RWPE1 (cell line): Measurements from ENCODE around the gene UNC13A.

Experiments
- CTCF ChIA-PET: fragments of 350-600 bp; sonication (Branson Sonifier 250); formaldehyde crosslinking; extraction: SDS; loops from one replicate; lab custom pipeline; 2021; lab: Yijun Ruan, JAX
- POLR2A ChIA-PET: fragments of 400-600 bp; formaldehyde crosslinking; extraction: SDS; loops from one replicate; lab custom pipeline; 2020; ENCODE audit warnings: antibody characterized with exemption; ENCODE audit not compliant: low non-redundant PET; lab: Yijun Ruan, JAX
- DNase-seq: peaks from one replicate; pipeline ENCODE4 v3.0.0; 2012; ENCODE audit warnings: low spot score
- H3K27ac ChIP-seq: fragments of 450-650 bp; 2 replicates; pipeline ENCODE4 v1.5.1; 2017
- CTCF ChIP-seq: fragments of 450-650 bp; conservative IDR thresholded peaks from 2 replicates; pipeline ENCODE4 v1.5.1; 2017; ENCODE audit warnings: low read depth, mild to moderate bottlenecking

UNC13A gene

GRCh38 chr19:17605761-17606589, 82.2 kb downstream of the UNC13A start:
- H3K27ac ChIP-seq: peak overlapping the region; percentile 90
- ChIA-PET CTCF (interaction anchor here (0.5 to 1.2 kb wide), 11 partner anchors 16 to 326 kb away, joined by 3 to 8 read pairs (median 3); partner anchors contain the start of gene RPL18A), POLR2A (interaction anchor here (0.5 to 1.2 kb wide), 4 partner anchors 27 to 161 kb away, joined by 3 to 4 read pairs (median 3); partner anchors contain the start of gene MAP1S)
- peak; percentile 97 for DNase-seq
- peak; percentile 67 for TF ChIP-seq CTCF

DNA sequence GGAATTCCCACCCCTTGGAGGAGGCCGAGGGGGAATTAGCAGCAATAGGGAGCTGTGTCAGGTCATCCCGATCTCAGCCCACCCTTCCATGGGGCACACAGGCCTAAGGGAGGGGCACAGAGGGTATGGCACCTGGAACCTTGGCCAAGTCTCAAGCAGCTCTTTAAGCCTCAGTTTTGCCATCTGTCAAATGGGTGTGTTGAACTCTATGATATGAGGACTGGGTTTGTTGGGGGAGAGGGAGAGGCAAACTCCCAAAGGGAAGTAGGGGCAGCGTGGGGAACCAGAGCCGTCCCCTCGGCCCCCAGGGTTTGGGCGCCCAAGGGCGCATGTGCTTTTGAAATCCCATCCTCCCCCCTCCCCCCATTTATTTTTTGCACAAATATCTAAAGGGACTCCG, 83.0 kb downstream of the UNC13A start:
- TF ChIP-seq CTCF: no peak
- ChIA-PET POLR2A (interaction anchor here (0.7 to 1.2 kb wide), 3 partner anchors 72 to 161 kb away, joined by 3 to 4 read pairs (median 3); partner anchors contain the start of gene MAP1S), CTCF (interaction anchor here (0.7 kb wide), 1 partner anchor 179 kb away, joined by 3 read pairs; no protein-coding TSS in a partner anchor)
- DNase-seq: no peak
- peak overlapping the region; percentile 90 for H3K27ac ChIP-seq

DNA sequence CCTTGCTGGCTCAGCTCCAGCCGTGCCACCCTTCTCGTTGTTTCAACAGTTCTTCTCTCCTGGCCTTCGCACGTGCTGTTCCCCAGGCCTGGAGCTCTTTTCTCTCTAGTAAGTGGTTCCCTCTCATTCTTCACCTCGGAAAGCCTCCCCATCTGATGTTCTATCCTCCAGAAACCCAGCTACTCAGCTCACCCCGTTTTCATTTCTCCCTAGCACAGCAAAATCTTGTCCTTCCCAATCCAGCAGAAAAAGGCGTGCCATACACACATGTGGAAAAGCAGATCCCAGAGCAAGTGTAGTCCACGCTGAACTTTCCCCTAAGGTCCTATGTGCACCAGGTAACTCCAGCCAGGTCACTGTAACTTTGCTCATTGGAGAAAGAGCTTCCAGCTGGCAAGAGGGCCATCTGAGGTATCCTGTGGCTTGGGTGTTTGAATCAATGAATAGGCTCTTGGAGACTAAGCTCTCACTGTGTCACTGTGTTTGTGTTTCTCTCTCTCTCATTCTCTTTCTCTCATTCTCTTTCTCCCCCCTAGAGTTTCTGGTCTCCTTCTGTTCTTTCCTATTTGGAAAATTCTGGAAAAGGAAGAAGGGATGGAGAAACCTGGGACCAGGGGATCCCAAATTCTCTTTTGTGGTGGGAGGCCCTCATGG, 83.7 kb downstream of the UNC13A start:
- no peak for DNase-seq
- no peak for TF ChIP-seq CTCF
- POLR2A ChIA-PET: no interaction called here
- CTCF ChIA-PET: no interaction called here
- peak overlapping the region; percentile 90 for H3K27ac ChIP-seq

GRCh38 chr19:17602872-17603510, 85.2 kb downstream of the UNC13A start:
- TF ChIP-seq CTCF: no peak
- ChIA-PET CTCF (no interaction called here), POLR2A (no interaction called here)
- DNase-seq: no peak
- H3K27ac ChIP-seq: no peak overlapping the region

GRCh38 chr19:17602217-17602616, 85.9 kb downstream of the UNC13A start:
- POLR2A ChIA-PET: no interaction called here
- no peak overlapping the region for H3K27ac ChIP-seq
- no peak for TF ChIP-seq CTCF
- CTCF ChIA-PET: no interaction called here
- DNase-seq: no peak

- H3K27ac ChIP-seq: no peak overlapping the region
- no peak for TF ChIP-seq CTCF
- ChIA-PET POLR2A (no interaction called here), CTCF (no interaction called here)
- no peak for DNase-seq
Observed at GRCh38 chr19:17601683-17602082, 86.5 kb downstream of the UNC13A start.
